WI38 (cell line): ENCODE results near the gene LAIR2.
"Not testable (repeated sequence)": the region's sequence is repeated elsewhere in the genome, so short reads cannot be mapped to it uniquely, and the experiment has no call there.

Experiments used
- H3K4me3 ChIP-seq: 2 replicates; pipeline ENCODE4 v1.5.1; 2011; ENCODE audit warnings: low read depth, mild to moderate bottlenecking, control low read depth, low read length
- TF ChIP-seq, protein P1 (sequence below): IDR thresholded peaks from 2 replicates; pipeline ENCODE4 v1.5.1; 2012; ENCODE audit warnings: low read depth, mild to moderate bottlenecking, control low read depth, low read length

LAIR2 gene

DNA sequence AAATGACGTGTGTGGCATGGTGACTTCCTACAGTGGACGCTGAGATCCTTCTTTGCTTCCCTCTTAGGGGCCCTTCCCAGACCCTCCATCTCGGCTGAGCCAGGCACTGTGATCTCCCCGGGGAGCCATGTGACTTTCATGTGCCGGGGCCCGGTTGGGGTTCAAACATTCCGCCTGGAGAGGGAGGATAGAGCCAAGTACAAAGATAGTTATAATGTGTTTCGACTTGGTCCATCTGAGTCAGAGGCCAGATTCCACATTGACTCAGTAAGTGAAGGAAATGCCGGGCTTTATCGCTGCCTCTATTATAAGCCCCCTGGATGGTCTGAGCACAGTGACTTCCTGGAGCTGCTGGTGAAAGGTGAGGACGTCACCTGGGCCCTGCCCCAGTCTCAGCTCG, 5.2 kb downstream of the LAIR2 start:
- no peak overlapping the region for H3K4me3 ChIP-seq
- TF ChIP-seq, protein P1, sequence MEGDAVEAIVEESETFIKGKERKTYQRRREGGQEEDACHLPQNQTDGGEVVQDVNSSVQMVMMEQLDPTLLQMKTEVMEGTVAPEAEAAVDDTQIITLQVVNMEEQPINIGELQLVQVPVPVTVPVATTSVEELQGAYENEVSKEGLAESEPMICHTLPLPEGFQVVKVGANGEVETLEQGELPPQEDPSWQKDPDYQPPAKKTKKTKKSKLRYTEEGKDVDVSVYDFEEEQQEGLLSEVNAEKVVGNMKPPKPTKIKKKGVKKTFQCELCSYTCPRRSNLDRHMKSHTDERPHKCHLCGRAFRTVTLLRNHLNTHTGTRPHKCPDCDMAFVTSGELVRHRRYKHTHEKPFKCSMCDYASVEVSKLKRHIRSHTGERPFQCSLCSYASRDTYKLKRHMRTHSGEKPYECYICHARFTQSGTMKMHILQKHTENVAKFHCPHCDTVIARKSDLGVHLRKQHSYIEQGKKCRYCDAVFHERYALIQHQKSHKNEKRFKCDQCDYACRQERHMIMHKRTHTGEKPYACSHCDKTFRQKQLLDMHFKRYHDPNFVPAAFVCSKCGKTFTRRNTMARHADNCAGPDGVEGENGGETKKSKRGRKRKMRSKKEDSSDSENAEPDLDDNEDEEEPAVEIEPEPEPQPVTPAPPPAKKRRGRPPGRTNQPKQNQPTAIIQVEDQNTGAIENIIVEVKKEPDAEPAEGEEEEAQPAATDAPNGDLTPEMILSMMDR, result no peak

DNA sequence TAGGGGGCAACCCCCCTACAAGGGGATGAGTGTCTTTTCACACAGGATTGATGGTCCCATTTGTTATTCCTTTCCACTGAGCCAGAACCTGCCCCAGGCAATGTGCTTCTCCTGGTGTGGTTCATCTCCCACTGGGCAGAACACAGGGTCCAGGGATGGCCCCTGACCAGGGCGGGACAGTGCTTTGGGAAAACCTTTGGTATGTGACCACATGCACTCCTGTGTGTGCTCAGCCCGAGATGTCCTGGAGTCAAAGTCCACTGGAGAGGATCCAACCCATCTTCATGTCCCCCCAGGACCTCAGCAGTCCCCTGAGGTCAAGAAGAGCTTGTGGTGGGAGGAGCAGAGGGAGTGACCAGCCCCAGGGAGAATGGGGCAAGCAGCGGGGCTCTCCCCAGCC, 5.9 kb downstream of the LAIR2 start:
- not testable (repeated sequence) for H3K4me3 ChIP-seq

DNA sequence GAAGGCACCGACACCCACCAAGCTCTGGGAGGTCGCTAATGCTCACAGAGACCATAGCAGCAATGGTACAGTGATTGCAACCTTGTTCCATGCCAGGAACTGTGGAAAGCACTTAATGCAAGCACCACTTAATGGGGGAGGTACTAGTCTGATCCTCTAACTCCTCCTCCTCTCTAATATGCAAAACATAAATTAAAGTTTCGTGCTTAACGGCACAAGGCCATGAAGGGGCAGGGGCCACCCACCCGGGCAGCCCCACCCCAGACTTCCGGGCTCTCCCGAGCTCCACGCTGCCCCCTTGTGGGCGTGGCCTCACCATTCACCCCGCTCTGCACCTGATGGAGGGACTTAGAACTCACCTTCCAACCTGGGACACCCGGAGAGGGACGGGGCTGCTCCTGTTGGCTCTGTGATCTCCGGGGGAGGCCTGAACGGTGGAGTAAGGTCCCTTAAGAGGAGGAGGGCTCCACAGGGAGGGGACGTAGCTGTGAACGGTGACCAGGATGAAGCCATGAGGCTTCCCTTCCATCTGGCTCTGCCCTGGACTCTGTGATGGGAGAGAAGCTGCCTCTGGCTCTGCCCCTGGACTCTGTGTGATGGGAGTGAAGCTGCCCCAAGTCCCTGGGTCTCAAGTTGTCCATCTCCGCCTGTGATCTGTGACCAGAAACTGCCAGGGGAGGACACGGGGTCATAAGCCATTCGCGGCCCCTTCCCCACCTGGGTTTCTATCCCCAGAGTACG, 6.7 kb downstream of the LAIR2 start:
- H3K4me3 ChIP-seq, result not testable (repeated sequence)

DNA sequence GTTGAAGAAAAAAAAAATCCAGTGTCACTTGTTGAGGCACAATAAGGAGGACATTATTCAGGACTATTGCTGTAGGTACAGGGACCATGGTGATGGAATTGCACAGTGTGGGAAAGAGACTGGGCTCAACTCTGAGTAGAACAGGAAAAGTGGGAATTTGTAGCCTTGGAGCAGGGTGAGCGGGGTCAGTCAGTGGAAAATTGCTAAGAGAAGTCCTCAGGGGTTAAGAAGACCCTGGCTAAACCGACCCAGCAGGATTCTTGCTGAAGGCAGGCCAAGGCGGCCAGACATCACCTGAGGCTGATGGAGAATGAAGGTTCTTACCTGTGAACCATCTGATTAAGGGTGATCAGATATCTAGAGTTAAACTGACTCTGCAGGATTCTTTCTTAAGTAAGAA, 12.5 kb downstream of the LAIR2 start:
- no peak overlapping the region for H3K4me3 ChIP-seq
- TF ChIP-seq, protein P1, result no peak

DNA sequence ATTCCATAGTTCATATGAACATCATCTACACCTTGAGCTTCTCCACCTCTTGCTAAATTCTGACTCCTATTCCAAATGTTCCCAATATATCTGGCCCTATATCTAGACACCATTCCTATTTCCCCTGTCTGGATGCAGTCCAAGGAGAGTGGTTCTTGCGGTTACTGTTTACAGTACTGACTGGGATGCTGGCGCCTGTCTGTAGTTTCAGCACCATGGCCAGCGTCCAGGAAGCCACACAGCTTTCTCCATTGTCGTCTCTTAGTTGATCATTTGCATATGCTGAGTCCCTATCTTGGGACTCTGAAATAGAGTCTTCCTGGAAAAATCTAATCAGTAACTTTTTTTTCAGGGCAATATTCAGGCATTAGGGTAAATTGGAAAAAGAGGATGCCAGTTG, 14.9 kb downstream of the LAIR2 start:
- TF ChIP-seq, protein P1, result no peak
- H3K4me3 ChIP-seq, result no peak overlapping the region

DNA sequence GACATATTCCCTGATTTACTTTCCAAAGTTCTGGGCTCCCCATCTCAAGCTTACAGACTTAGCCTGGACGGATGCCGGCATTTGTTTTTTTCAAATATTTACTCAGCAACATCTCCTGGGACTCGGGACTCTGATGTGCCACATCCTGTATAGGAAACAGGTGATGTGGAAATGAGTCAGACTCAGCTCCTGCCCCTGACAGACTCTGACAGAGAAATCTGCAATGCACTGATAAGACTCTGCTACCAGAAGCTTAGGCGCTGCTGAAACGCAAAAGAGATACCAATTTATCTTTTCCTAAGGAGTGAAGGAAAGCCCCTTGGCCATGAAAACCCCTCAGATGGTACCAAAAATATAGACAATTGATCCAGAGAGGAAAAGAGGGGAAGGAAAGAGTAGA, 16.2 kb downstream of the LAIR2 start:
- no peak overlapping the region for H3K4me3 ChIP-seq
- TF ChIP-seq, protein P1, result no peak

DNA sequence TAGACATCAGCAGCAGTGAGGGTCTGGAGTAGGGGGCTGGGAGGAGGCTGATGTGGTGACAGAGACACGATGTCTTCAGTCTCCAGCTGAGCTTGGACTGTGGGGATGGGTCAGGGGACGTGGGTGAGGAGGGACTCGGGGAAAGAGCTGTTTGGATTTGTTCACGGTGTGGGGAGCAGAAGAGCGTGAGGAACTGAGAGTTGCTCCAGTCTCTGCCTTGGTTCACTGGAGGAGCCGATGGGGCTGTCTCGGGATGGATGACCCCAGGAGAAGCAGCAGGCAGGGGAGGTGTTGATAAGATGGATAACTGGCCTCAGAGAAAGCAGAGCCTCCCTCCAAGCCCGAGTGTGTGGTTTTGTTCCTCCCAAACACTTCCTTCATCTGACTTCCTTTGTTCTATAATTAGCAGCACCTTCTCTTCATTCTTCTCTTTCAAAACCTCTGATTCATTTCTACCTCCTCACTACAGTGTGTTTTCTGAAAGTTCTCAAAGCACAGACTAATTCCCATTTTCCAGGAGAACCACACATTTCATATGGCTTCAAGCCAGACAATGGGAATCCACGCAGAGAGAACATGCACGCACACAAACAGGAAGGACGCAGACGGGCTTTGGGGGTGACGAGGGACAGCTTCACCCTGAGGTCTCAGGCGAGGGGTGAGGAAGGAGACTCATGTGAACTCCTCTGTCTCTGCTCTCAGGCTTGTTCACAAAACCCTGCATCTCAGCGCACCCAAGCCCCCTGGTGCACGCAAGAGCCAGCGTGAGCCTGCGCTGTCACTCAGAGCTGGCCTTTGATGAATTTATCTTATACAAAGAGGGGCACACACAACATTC, 18.6 kb downstream of the LAIR2 start:
- TF ChIP-seq, protein P1, result no peak
- H3K4me3 ChIP-seq, result no peak overlapping the region

DNA sequence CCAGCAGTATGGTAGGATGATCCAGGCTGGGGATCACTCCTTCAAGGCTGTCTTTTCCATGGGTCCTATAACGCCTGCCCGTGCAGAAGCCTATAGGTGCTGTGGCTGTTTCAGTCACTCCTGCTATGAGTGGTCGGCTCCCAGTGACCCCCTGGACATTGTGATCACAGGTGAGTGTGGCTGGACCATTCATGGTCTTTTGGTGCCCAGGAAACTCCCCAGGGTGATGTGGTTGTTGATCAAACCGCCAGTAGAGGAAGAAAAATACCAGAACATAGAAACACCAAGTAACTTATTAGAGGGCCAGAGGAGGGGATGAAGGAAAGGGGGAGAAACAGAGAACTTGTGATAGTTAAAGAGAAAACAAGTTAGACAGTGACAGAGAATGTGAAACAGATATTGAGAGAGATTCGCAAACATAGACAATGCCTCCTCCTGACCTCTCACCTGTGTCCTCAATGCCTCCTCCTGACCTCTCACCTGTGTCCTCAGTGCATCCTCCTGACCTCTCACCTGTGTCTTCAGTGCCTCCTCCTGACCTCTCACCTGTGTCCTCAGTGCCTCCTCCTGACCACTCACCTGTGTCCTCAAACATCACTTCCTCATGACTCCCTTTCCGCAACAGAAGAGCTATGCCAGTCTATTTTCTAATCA, 19.4 kb downstream of the LAIR2 start:
- TF ChIP-seq, protein P1, result no peak
- no peak overlapping the region for H3K4me3 ChIP-seq
